ENCODE data around the gene COX4I1. TPM values are rescaled to one million over a fixed set of nuclear protein-coding genes. Genes with fewer than 3 reads are reported as not detected.

COX4I1 gene
- total and polyA plus RNA-seq, 9 of the 15 experiments (the other 6 are each of a cell fraction or from before 2014, with no cell fraction given): 651 to 2,356 (median 1,032) TPM

DNA sequence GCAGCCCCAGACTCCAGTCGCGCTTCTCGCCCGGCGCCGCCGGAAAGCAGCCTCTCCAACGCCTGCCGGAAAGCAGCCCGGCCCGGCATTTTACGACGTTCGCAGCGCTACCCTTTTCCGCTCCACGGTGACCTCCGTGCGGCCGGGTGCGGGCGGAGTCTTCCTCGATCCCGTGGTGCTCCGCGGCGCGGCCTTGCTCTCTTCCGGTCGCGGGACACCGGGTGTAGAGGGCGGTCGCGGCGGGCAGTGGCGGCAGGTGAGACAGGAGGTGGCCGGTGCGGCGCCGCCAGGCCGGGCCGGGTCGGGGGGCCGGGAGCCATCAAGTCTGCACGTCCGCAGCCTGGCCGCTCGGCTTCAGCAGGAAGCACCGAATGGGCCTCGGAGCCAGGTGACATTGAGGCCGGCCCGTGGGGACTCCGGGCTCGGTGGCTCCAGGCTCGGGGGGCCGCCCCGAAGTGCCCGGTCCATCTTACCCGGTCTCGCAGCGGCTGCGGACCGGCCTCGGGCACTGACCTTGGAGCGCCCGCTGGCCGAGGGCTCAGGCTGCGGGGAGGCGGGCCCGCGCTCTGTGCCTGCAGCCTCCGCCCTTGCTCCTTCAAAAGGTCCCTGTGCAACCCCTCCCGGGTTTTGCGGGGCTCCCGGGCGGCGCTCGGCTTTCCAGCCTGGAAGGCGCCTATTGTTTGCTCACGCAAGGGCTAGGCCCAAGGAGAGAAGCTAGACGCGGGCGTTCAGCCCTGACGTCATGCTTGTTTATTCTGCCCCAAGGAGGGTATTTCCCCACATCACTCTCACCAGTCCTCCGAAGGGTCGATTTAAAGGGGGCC, at the start of gene COX4I1, which contains the start of gene EMC8 (continued):
- TF ChIP-seq, protein P1, sequence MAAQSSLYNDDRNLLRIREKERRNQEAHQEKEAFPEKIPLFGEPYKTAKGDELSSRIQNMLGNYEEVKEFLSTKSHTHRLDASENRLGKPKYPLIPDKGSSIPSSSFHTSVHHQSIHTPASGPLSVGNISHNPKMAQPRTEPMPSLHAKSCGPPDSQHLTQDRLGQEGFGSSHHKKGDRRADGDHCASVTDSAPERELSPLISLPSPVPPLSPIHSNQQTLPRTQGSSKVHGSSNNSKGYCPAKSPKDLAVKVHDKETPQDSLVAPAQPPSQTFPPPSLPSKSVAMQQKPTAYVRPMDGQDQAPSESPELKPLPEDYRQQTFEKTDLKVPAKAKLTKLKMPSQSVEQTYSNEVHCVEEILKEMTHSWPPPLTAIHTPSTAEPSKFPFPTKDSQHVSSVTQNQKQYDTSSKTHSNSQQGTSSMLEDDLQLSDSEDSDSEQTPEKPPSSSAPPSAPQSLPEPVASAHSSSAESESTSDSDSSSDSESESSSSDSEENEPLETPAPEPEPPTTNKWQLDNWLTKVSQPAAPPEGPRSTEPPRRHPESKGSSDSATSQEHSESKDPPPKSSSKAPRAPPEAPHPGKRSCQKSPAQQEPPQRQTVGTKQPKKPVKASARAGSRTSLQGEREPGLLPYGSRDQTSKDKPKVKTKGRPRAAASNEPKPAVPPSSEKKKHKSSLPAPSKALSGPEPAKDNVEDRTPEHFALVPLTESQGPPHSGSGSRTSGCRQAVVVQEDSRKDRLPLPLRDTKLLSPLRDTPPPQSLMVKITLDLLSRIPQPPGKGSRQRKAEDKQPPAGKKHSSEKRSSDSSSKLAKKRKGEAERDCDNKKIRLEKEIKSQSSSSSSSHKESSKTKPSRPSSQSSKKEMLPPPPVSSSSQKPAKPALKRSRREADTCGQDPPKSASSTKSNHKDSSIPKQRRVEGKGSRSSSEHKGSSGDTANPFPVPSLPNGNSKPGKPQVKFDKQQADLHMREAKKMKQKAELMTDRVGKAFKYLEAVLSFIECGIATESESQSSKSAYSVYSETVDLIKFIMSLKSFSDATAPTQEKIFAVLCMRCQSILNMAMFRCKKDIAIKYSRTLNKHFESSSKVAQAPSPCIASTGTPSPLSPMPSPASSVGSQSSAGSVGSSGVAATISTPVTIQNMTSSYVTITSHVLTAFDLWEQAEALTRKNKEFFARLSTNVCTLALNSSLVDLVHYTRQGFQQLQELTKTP (IDR thresholded peaks at IDR 0.05; ENCODE audit: low read depth in 1 of 2, partially characterized antibody in 2 of 2): no peak
- TF ChIP-seq, protein P2, sequence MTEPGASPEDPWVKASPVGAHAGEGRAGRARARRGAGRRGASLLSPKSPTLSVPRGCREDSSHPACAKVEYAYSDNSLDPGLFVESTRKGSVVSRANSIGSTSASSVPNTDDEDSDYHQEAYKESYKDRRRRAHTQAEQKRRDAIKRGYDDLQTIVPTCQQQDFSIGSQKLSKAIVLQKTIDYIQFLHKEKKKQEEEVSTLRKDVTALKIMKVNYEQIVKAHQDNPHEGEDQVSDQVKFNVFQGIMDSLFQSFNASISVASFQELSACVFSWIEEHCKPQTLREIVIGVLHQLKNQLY (CRISPR knock-in tag; conservative IDR thresholded peaks at IDR 0.05): no peak
- TF ChIP-seq THRAP3 (IDR thresholded peaks at IDR 0.05; ENCODE audit: borderline replicate concordance): no peak
- TF ChIP-seq, protein P3, sequence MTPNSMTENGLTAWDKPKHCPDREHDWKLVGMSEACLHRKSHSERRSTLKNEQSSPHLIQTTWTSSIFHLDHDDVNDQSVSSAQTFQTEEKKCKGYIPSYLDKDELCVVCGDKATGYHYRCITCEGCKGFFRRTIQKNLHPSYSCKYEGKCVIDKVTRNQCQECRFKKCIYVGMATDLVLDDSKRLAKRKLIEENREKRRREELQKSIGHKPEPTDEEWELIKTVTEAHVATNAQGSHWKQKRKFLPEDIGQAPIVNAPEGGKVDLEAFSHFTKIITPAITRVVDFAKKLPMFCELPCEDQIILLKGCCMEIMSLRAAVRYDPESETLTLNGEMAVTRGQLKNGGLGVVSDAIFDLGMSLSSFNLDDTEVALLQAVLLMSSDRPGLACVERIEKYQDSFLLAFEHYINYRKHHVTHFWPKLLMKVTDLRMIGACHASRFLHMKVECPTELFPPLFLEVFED (CRISPR knock-in tag; conservative IDR thresholded peaks at IDR 0.05): no peak
- TF ChIP-seq RFX5 (IDR thresholded peaks at IDR 0.05; ENCODE audit: low read depth, low read length): no peak
- TF ChIP-seq, protein P4, sequence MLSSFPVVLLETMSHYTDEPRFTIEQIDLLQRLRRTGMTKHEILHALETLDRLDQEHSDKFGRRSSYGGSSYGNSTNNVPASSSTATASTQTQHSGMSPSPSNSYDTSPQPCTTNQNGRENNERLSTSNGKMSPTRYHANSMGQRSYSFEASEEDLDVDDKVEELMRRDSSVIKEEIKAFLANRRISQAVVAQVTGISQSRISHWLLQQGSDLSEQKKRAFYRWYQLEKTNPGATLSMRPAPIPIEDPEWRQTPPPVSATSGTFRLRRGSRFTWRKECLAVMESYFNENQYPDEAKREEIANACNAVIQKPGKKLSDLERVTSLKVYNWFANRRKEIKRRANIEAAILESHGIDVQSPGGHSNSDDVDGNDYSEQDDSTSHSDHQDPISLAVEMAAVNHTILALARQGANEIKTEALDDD (IDR thresholded peaks at IDR 0.05): no peak
- no peak for TF ChIP-seq ZSCAN32 (CRISPR knock-in tag; IDR thresholded peaks at IDR 0.05)
- TF ChIP-seq SRSF1 (IDR thresholded peaks at IDR 0.05; ENCODE audit: low read depth, low read length): no peak
- no peak; the same call in none of the 2 replicates for TF ChIP-seq HNRNPL (IDR thresholded peaks at IDR 0.05; ENCODE audit: low read depth, low read length)
- no peak for TF ChIP-seq MED1 (CRISPR knock-in tag; IDR thresholded peaks at IDR 0.05; ENCODE audit: borderline replicate concordance)
- no peak for TF ChIP-seq ZNF589 (CRISPR knock-in tag; IDR thresholded peaks at IDR 0.05; ENCODE audit: low read depth)
- peak in 2 of 3 experiments; percentile 56 to 59 for TF ChIP-seq YY1 (IDR thresholded peaks at IDR 0.05; ENCODE audit: borderline replicate concordance in 1 of 3, control insufficient read depth in 1 of 3, extremely low read depth in 1 of 3, insufficient read depth in 3 of 3, insufficient read length in 1 of 3, insufficient replicate concordance in 2 of 3, low read depth in 1 of 3, low read length in 2 of 3)
- TF ChIP-seq MBD2 (IDR thresholded peaks at IDR 0.05; ENCODE audit: borderline replicate concordance, low read depth): peak; percentile 82; the same call in 1 of the 2 replicates
- TF ChIP-seq, protein P5, sequence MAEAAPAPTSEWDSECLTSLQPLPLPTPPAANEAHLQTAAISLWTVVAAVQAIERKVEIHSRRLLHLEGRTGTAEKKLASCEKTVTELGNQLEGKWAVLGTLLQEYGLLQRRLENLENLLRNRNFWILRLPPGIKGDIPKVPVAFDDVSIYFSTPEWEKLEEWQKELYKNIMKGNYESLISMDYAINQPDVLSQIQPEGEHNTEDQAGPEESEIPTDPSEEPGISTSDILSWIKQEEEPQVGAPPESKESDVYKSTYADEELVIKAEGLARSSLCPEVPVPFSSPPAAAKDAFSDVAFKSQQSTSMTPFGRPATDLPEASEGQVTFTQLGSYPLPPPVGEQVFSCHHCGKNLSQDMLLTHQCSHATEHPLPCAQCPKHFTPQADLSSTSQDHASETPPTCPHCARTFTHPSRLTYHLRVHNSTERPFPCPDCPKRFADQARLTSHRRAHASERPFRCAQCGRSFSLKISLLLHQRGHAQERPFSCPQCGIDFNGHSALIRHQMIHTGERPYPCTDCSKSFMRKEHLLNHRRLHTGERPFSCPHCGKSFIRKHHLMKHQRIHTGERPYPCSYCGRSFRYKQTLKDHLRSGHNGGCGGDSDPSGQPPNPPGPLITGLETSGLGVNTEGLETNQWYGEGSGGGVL (CRISPR knock-in tag; IDR thresholded peaks at IDR 0.05): no peak
